ENCODE results near the gene TMEM125.

TMEM125 gene

GRCh38 chr1:43247256-43247921, 22.4 kb upstream of the TMEM125 start:
- DNase-seq (ENCODE audit: low read depth): no peak

DNA sequence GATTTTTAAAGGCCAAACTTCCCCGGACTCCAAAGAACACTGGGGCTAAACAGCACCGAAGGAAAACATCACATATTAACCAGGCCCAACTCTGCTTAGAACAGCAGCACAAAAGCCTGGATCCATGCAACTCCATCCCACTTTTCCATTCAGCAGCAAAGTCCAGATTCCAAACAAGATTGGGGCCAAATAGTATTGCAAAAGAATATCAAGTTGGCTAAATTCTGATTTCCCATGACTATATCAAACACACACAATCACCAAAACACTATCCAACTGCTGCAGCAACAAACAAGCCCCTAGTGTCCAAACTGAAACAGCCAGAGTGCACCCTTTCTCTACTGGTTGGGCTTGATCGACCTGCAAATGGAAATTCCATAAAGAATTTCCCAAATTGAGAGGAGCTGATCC, 19.4 kb upstream of the TMEM125 start:
- DNase-seq (ENCODE audit: low read depth): no peak

GRCh38 chr1:43251024-43251423, 18.8 kb upstream of the TMEM125 start:
- no peak for DNase-seq (ENCODE audit: low read depth)

DNA sequence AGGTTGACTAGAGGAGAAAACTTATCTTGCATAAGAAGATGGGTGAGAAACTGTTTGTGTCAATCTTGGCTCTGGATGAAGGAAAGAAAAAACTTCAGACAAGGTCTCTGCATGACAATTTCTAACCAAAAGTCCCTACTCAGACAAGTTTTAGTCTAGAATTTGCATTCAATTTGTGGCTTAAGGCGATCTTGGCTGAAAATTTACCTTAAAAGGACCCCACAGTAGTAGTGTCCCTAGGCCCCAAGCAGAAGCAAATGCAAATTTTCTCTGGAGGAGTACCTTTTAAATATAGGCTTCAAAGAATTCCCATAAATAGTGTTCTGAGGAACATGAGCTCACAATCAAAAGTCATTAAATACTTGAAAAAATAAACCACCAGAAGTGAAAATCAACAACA, 17.6 kb upstream of the TMEM125 start:
- DNase-seq (ENCODE audit: low read depth): no peak

- DNase-seq (ENCODE audit: low read depth): no peak
Observed at GRCh38 chr1:43253173-43253572, 16.6 kb upstream of the TMEM125 start.

DNA sequence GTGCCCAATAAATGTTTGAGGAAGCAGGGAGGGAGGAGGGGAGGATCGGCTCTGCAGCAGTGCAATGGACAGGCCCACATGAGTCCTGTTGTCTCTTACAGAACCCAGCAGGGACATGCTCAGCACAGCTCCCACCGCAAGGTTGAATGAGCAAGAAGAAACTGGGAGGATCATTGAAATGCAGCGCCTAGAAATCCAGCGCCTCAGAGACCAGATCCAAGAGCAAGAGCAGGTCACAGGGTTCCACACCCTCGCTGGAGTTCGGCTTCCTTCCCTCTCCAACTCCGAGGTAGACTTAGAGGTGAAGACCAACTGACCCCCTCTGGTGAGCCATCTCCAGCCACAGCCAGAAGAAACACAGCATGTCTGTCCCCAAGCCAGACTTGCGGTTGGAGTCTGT, 15.9 kb upstream of the TMEM125 start:
- DNase-seq (ENCODE audit: low read depth): no peak

DNA sequence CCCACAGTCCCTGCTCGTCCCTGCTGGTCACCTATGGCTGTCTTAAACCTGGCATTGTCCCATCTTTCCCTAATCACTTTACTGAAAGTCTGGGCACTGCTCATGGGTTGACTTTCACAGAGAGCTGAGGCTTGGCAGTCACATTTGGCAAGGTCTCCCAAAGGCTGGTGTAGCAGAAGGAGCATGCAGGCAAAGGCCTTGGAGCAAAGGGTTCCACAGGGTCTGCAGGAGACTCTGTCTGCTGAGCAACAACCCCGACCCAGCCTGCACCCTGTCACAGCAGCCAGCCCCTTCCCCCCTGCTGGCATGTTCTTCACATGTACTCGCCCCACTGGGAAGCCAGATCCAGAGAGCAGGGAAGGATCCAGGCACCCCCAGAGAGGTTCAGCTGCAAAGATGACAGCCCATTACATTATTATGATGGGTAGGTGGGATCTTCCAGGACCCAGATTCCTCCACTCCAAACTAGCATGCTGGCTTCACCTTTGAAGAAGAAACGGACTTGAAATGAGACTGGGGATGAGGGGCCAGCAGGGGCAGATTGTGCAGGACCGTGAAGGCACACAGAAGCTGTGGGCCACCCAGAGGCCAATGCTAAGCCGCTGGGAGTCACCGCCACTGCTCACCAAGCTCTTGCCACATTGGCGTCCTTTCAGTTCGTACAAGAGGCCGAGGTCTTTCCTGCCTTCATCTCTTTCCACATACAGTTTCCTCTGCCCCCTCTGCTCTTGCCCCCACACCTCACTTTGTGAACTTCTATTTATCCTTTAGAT, 14.2 kb upstream of the TMEM125 start:
- DNase-seq (ENCODE audit: low read depth): no peak

GRCh38 chr1:43256675-43257570, 12.9 kb upstream of the TMEM125 start:
- no peak for DNase-seq (ENCODE audit: low read depth)

GRCh38 chr1:43258370-43258769, 11.4 kb upstream of the TMEM125 start:
- DNase-seq (ENCODE audit: low read depth): no peak

DNA sequence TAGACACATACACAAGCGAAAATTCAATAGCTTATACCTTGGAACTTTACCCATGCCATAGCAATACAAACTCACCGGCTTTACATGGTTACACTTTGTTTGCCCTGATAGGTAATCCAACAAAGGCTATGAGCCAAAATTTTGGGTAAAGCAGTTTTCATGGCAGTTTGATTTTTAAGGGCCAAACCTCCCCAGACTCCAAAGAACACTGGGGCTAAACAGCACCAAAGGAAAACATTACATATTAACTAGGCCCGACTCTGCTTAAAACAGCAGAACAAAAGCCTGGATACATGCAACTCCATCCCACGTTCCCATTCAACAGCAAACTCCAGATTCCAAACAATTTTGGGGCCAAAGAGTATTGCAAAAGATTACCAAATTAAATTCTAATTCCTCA, 4.4 kb upstream of the TMEM125 start:
- DNase-seq (ENCODE audit: low read depth): no peak

- no peak for DNase-seq (ENCODE audit: low read depth)
Observed at GRCh38 chr1:43266881-43267280, 2.9 kb upstream of the TMEM125 start.

- no peak for DNase-seq (ENCODE audit: low read depth)
Observed at GRCh38 chr1:43267291-43267805, 2.4 kb upstream of the TMEM125 start.

GRCh38 chr1:43267818-43268425, 1.9 kb upstream of the TMEM125 start:
- no peak for DNase-seq (ENCODE audit: low read depth)

- no peak for DNase-seq (ENCODE audit: low read depth)
Observed at GRCh38 chr1:43270421-43271095, 775 bp downstream of the TMEM125 start.

DNA sequence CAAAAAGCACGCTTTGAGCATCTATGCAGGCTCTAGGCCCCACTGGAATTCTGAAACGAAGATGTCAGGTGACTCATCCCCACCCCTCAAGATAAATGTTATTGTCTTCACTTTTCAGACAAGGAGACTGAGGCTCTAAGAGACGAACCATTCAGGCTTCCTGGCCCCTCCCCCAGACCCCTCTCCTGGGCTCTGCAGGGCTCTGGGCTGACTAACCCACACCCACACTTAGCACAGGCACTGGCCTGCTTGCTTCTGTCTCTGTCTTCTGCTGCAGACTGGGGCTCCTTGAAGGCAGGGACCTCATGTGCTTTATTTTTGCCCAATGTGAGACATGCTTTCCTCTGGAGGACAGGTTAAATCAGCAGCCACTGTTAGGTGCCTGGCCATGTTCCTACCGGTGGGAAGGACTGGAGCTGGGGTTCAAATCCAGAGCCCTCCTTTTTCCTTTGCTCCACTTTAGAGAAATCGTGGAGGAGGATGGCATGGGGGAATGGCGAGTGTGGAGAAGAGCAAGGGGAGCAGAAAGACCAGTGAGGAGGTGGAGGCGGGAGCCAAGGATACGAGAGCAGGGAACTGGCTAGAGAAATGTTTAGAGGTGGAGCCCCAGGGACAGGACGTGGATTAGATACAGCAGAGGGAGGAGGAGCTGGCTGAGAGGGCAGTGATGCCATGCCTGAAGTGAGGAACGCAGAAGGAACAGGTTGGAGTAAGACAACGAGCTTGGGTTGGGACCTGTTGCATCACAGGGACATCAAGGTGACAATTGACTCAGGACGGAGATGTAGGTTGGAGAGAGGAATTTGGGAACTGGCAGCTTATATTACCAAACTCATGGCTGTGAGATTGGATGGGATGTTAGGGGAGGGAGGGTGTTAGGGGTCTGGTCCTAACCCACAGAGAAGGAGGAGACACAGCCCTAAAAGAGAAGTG, 1.7 kb downstream of the TMEM125 start:
- no peak for DNase-seq (ENCODE audit: low read depth)

- no peak for DNase-seq (ENCODE audit: low read depth)
Observed at GRCh38 chr1:43272161-43272560, 2.4 kb downstream of the TMEM125 start.

DNA sequence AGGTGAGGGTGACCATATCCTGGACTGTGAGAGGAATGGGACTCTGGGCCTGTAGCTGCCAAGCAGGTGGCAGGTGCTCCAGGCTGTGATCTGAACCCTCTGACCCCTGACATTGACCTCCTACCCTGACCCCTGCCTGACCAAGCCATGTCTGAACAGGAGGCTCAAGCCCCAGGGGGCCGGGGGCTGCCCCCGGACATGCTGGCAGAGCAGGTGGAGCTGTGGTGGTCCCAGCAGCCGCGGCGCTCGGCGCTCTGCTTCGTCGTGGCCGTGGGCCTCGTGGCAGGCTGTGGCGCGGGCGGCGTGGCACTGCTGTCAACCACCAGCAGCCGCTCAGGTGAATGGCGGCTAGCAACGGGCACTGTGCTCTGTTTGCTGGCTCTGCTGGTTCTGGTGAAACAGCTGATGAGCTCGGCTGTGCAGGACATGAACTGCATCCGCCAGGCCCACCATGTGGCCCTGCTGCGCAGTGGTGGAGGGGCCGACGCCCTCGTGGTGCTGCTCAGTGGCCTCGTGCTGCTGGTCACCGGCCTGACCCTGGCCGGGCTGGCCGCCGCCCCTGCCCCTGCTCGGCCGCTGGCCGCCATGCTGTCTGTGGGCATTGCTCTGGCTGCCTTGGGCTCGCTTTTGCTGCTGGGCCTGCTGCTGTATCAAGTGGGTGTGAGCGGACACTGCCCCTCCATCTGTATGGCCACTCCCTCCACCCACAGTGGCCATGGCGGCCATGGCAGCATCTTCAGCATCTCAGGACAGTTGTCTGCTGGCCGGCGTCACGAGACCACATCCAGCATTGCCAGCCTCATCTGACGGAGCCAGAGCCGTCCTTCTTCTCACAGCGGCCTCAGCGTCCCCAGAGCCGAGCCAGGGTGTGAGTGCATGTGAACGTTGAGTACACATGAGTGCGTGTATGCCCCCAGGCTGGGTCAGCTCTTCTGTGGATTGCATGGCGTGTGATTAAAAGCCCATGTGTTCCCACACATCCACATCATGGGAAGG, 3.1 kb downstream of the TMEM125 start:
- DNase-seq (ENCODE audit: low read depth): no peak

DNA sequence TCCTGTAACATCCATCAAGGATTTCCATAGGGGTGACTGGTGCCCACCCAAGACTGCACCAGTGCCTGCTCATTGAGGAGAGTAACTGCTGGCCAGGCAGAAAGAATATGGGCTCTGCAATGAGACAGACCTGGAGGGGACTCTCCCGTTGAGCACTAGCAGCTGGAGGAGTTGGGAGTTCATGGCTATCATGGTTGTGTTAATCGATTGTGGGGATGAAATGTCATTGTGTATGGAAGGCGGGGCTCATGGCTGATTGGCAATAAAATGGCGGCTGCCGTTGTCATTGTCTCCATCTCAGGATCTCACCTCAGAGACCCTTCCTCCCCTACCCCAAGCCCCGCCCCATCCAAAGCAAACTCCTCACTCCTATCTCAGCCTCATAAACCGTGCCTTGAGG, 3.9 kb downstream of the TMEM125 start:
- no peak for DNase-seq (ENCODE audit: low read depth)
